NT2/D1 (cell line): ENCODE results near the gene LSM2.

Experiments used
- DNase-seq: peaks from one replicate; pipeline ENCODE4 v3.0.0-alpha.2; 2011; ENCODE audit warnings: low read depth, low spot score
- H3K27me3 ChIP-seq: 2 replicates; pipeline ENCODE4 v1.6.0; 2011; ENCODE audit warnings: mild to moderate bottlenecking; ENCODE audit not compliant: insufficient read length, insufficient read depth
- H3K36me3 ChIP-seq: 2 replicates; pipeline ENCODE4 v1.6.1; 2011; ENCODE audit warnings: mild to moderate bottlenecking, low read length, mixed read lengths; ENCODE audit not compliant: insufficient read depth, insufficient read length
- H3K4me1 ChIP-seq: 2 replicates; pipeline ENCODE4 v1.5.1; 2011; ENCODE audit not compliant: insufficient read depth, insufficient read length
- H3K4me3 ChIP-seq: 2 replicates; pipeline ENCODE4 v1.5.1; 2011; ENCODE audit warnings: low read depth; ENCODE audit not compliant: insufficient read length
- H3K9ac ChIP-seq: 2 replicates; pipeline ENCODE4 v1.6.0; 2011; ENCODE audit warnings: low read depth; ENCODE audit not compliant: insufficient read length
- H3K9me3 ChIP-seq: 2 replicates; pipeline ENCODE4 v1.5.1; 2011; ENCODE audit warnings: mild to moderate bottlenecking, low read length; ENCODE audit not compliant: insufficient read depth
- SUZ12 ChIP-seq: IDR thresholded peaks from 2 replicates; pipeline ENCODE4 v1.6.1; 2011; ENCODE audit not compliant: insufficient read length, insufficient read depth; ENCODE audit errors: extremely low read depth
- YY1 ChIP-seq: IDR thresholded peaks from 2 replicates; pipeline ENCODE4 v1.6.1; 2011; ENCODE audit not compliant: insufficient read length, insufficient read depth
- ZNF274 ChIP-seq: IDR thresholded peaks from 2 replicates; pipeline ENCODE4 v1.6.1; 2011; ENCODE audit warnings: mild to moderate bottlenecking, low read depth, low read length

The LSM2 gene

GRCh38 chr6:31769684-31770371 lies 36.9 kb downstream of the LSM2 start:
- Histone ChIP-seq H3K27me3 (no peaks in the 10 kb centered on the region), H3K9me3 (no peaks in the 10 kb centered on the region), H3K4me3 (no peak overlapping the region), H3K4me1 (no peaks in the 10 kb centered on the region), H3K36me3 (peaks cover 7% of the 10 kb centered on the region), H3K9ac (no peak overlapping the region)
- TF ChIP-seq YY1 (no peak), ZNF274 (no peak), SUZ12 (no peak)
- DNase-seq: peak; percentile 32

GRCh38 chr6:31768363-31769257 lies 38.2 kb downstream of the LSM2 start:
- H3K36me3 ChIP-seq: peaks cover 16% of the 10 kb centered on the region
- H3K9me3 ChIP-seq: no peaks in the 10 kb centered on the region
- TF ChIP-seq YY1 (no peak), SUZ12 (no peak)
- no peaks in the 10 kb centered on the region for H3K4me1 ChIP-seq
- H3K4me3 ChIP-seq: no peak overlapping the region
- H3K27me3 ChIP-seq: no peaks in the 10 kb centered on the region
- no peak for DNase-seq
- no peak overlapping the region for H3K9ac ChIP-seq

- Histone ChIP-seq H3K4me3 (no peak overlapping the region), H3K4me1 (peaks cover 6% of the 10 kb centered on the region), H3K27me3 (no peaks in the 10 kb centered on the region), H3K9ac (no peak overlapping the region), H3K9me3 (no peaks in the 10 kb centered on the region), H3K36me3 (peaks cover 18% of the 10 kb centered on the region)
- TF ChIP-seq ZNF274: no peak
- DNase-seq: no peak
Observed at GRCh38 chr6:31767096-31767645, 39.6 kb downstream of the LSM2 start.

GRCh38 chr6:31765910-31766794 lies 40.6 kb downstream of the LSM2 start:
- Histone ChIP-seq H3K36me3 (peaks cover 28% of the 10 kb centered on the region), H3K4me1 (peaks cover 6% of the 10 kb centered on the region), H3K9me3 (no peaks in the 10 kb centered on the region), H3K4me3 (no peak overlapping the region), H3K9ac (no peak overlapping the region), H3K27me3 (no peaks in the 10 kb centered on the region)
- TF ChIP-seq ZNF274: no peak
- no peak for TF ChIP-seq YY1
- no peak for TF ChIP-seq SUZ12
- DNase-seq: no peak

GRCh38 chr6:31765559-31765909 lies 41.2 kb downstream of the LSM2 start:
- H3K4me1 ChIP-seq: peaks cover 6% of the 10 kb centered on the region
- no peak for DNase-seq
- no peaks in the 10 kb centered on the region for H3K27me3 ChIP-seq
- no peak overlapping the region for H3K9ac ChIP-seq
- TF ChIP-seq ZNF274 (no peak), SUZ12 (no peak), YY1 (no peak)
- no peaks in the 10 kb centered on the region for H3K9me3 ChIP-seq
- peaks cover 34% of the 10 kb centered on the region for H3K36me3 ChIP-seq
- no peak overlapping the region for H3K4me3 ChIP-seq

- no peak overlapping the region for H3K9ac ChIP-seq
- TF ChIP-seq ZNF274 (no peak), SUZ12 (no peak), YY1 (no peak)
- H3K4me1 ChIP-seq: peaks cover 6% of the 10 kb centered on the region
- H3K36me3 ChIP-seq: peaks cover 48% of the 10 kb centered on the region
- no peak for DNase-seq
- H3K4me3 ChIP-seq: no peak overlapping the region
- H3K9me3 ChIP-seq: no peaks in the 10 kb centered on the region
- H3K27me3 ChIP-seq: no peaks in the 10 kb centered on the region
Observed at GRCh38 chr6:31764198-31764597, 42.6 kb downstream of the LSM2 start.
